Mesothelial cell of epicardium (in vitro differentiated cells): ENCODE results near the gene MEGF11. TPM values are rescaled to one million over a fixed set of nuclear protein-coding genes. Genes with fewer than 3 reads are reported as not detected.

ENCODE experiments used
- DNase-seq, 2 experiments: peaks; one replicate each; pipeline ENCODE4 v3.0.0; 2021; ENCODE audit warnings: low spot score in 2 of 2; ENCODE audit not compliant: unreplicated experiment in 2 of 2
- H3K27ac Mint-ChIP-seq: 2 replicates; pipeline ENCODE4 v1.8.0; 2021; ENCODE audit warnings: mixed read lengths
- H3K27me3 Mint-ChIP-seq: 2 replicates; pipeline ENCODE4 v1.8.0; 2021; ENCODE audit warnings: low read depth, mixed read lengths
- H3K36me3 Mint-ChIP-seq: 2 replicates; pipeline ENCODE4 v1.8.0; 2021; ENCODE audit warnings: mixed read lengths
- H3K4me1 Mint-ChIP-seq: 2 replicates; pipeline ENCODE4 v1.8.0; 2021; ENCODE audit warnings: mixed read lengths
- H3K4me3 Mint-ChIP-seq: 2 replicates; pipeline ENCODE4 v1.8.0; 2021; ENCODE audit warnings: mild to moderate bottlenecking, moderate library complexity, mixed read lengths
- H3K9me3 Mint-ChIP-seq: 2 replicates; pipeline ENCODE4 v1.8.0; 2021; ENCODE audit warnings: mixed read lengths
- CTCF ChIP-seq: fragments of 200-600 bp; sonication (generic); IDR thresholded peaks from one replicate; pipeline ENCODE4 v1.5.0; 2021; ENCODE audit warnings: antibody characterized with exemption; ENCODE audit not compliant: unreplicated experiment
- total RNA-seq: library from RNA; stranded (reverse); gene quantifications from 3 replicates; pipeline ENCODE4 v1.2.1, GENCODE V29; 2021

MEGF11 gene
- total RNA-seq, 1 donor from 2014 or later = 3.7 TPM

- H3K27ac Mint-ChIP-seq = no peak overlapping the region
- peaks cover 64% of the 10 kb centered on the region for H3K27me3 Mint-ChIP-seq
- no peak for TF ChIP-seq CTCF
- no peaks in the 10 kb centered on the region for H3K9me3 Mint-ChIP-seq
- no peak for DNase-seq
- no peaks in the 10 kb centered on the region for H3K36me3 Mint-ChIP-seq
- no peak overlapping the region for H3K4me3 Mint-ChIP-seq
- peaks cover 28% of the 10 kb centered on the region for H3K4me1 Mint-ChIP-seq
Observed at GRCh38 chr15:66172324-66172980, 81.1 kb downstream of the MEGF11 start.

GRCh38 chr15:66171841-66172240, 81.7 kb downstream of the MEGF11 start:
- H3K27me3 Mint-ChIP-seq = peaks cover 59% of the 10 kb centered on the region
- no peak overlapping the region for H3K27ac Mint-ChIP-seq
- peaks cover 28% of the 10 kb centered on the region for H3K4me1 Mint-ChIP-seq
- no peak for DNase-seq
- no peak for TF ChIP-seq CTCF
- no peaks in the 10 kb centered on the region for H3K9me3 Mint-ChIP-seq
- H3K36me3 Mint-ChIP-seq = no peaks in the 10 kb centered on the region
- H3K4me3 Mint-ChIP-seq = no peak overlapping the region

DNA sequence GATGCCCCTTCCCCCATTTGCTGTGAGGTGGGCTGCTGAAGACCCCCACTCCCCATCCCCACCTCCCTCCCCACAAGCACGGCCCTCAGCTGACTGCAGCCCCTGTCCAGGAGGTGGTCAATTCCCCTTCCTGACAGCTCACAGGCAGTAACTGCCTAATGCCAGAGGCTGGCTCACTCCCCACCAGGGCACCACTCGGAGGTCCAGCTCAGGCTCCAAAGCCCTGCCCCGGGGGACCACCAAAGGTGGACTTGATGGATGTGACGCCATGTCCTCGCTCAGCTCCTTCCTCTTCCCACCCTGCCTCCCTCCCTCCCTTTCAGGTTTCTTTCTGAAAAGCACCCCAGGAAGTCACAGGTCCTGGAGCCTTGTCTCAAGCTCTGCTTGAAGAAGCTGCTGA, 82.8 kb downstream of the MEGF11 start:
- Mint-ChIP-seq H3K9me3 (no peaks in the 10 kb centered on the region), H3K36me3 (no peaks in the 10 kb centered on the region), H3K4me3 (no peak overlapping the region), H3K27me3 (peaks cover 59% of the 10 kb centered on the region), H3K27ac (no peak overlapping the region), H3K4me1 (peaks cover 28% of the 10 kb centered on the region)
- DNase-seq = no peak
- TF ChIP-seq CTCF = no peak

- TF ChIP-seq CTCF = no peak
- H3K36me3 Mint-ChIP-seq = no peaks in the 10 kb centered on the region
- H3K27me3 Mint-ChIP-seq = peaks cover 58% of the 10 kb centered on the region
- H3K4me1 Mint-ChIP-seq = peaks cover 28% of the 10 kb centered on the region
- H3K9me3 Mint-ChIP-seq = no peaks in the 10 kb centered on the region
- H3K27ac Mint-ChIP-seq = no peak overlapping the region
- no peak overlapping the region for H3K4me3 Mint-ChIP-seq
- no peak for DNase-seq
Observed at GRCh38 chr15:66170042-66170441, 83.5 kb downstream of the MEGF11 start.

- Mint-ChIP-seq H3K27ac (no peak overlapping the region), H3K9me3 (no peaks in the 10 kb centered on the region), H3K4me1 (peaks cover 28% of the 10 kb centered on the region), H3K4me3 (no peak overlapping the region), H3K36me3 (no peaks in the 10 kb centered on the region), H3K27me3 (peaks cover 58% of the 10 kb centered on the region)
- no peak for DNase-seq
- no peak for TF ChIP-seq CTCF
Observed at GRCh38 chr15:66169625-66170024, 83.9 kb downstream of the MEGF11 start.

GRCh38 chr15:66169023-66169422, 84.5 kb downstream of the MEGF11 start:
- peaks cover 55% of the 10 kb centered on the region for H3K27me3 Mint-ChIP-seq

More at GRCh38 chr15:66169023-66169422, 84.5 kb downstream of the MEGF11 start:
- no peak overlapping the region for H3K4me3 Mint-ChIP-seq
- no peaks in the 10 kb centered on the region for H3K36me3 Mint-ChIP-seq
- no peaks in the 10 kb centered on the region for H3K9me3 Mint-ChIP-seq
- no peak for TF ChIP-seq CTCF
- DNase-seq = no peak
- H3K4me1 Mint-ChIP-seq = peaks cover 28% of the 10 kb centered on the region
- no peak overlapping the region for H3K27ac Mint-ChIP-seq
